ENCODE measurements around the gene TRIM56. TPM values are rescaled to one million over a fixed set of nuclear protein-coding genes. Genes with fewer than 3 reads are reported as not detected.
"Not testable (repeated sequence)": the region's sequence is repeated elsewhere in the genome, so short reads cannot be mapped to it uniquely, and the experiment has no call there.

TRIM56 gene
- total RNA-seq, 1 donor from 2014 or later, result 60.9 TPM

GRCh38 chr7:101120315-101120714, 35.0 kb downstream of the TRIM56 start:
- Histone ChIP-seq H3K4me3 (no peak overlapping the region), H3K27me3 (peaks cover 1% of the 10 kb centered on the region), H3K9me3 (no peaks in the 10 kb centered on the region), H3K4me1 (peaks cover 32% of the 10 kb centered on the region), H3K36me3 (no peaks in the 10 kb centered on the region), H3K27ac (no peak overlapping the region)
- TF ChIP-seq CTCF (IDR thresholded peaks at IDR 0.05), result no peak
- intact Hi-C loops (cut with DNase I), result no loop called here
- ATAC-seq (no peak), DNase-seq (no peak)

GRCh38 chr7:101121631-101121990, 36.3 kb downstream of the TRIM56 start:
- H3K27me3 ChIP-seq; intact Hi-C loops (cut with DNase I); H3K36me3 ChIP-seq; H3K9me3 ChIP-seq; ATAC-seq; DNase-seq: not testable (repeated sequence)
- H3K4me3 ChIP-seq, result peak overlapping the region; percentile 33
- H3K27ac ChIP-seq, result peak overlapping the region; percentile 83
- peaks cover 43% of the 10 kb centered on the region for H3K4me1 ChIP-seq

- ATAC-seq (peak; percentile 42), DNase-seq (peak; percentile 65)
- intact Hi-C loops (cut with DNase I), result no loop called here
- peaks cover 4% of the 10 kb centered on the region for H3K27me3 ChIP-seq
- no peak for TF ChIP-seq CTCF (IDR thresholded peaks at IDR 0.05)
- H3K27ac ChIP-seq, result peak overlapping the region; percentile 83
- H3K36me3 ChIP-seq, result no peaks in the 10 kb centered on the region
- H3K4me1 ChIP-seq, result peaks cover 49% of the 10 kb centered on the region
- peak overlapping the region; percentile 33 for H3K4me3 ChIP-seq
- no peaks in the 10 kb centered on the region for H3K9me3 ChIP-seq
Measured at GRCh38 chr7:101121991-101122932, 37.0 kb downstream of the TRIM56 start.

GRCh38 chr7:101122933-101123702, 37.8 kb downstream of the TRIM56 start:
- DNase-seq, result no peak
- Histone ChIP-seq H3K27me3 (peaks cover 4% of the 10 kb centered on the region), H3K27ac (peak overlapping the region; percentile 83), H3K9me3 (no peaks in the 10 kb centered on the region), H3K4me1 (peaks cover 52% of the 10 kb centered on the region), H3K36me3 (no peaks in the 10 kb centered on the region), H3K4me3 (peak overlapping the region; percentile 33)
- no peak for ATAC-seq
- TF ChIP-seq CTCF (IDR thresholded peaks at IDR 0.05), result no peak
- intact Hi-C loops (cut with DNase I), result no loop called here

DNA sequence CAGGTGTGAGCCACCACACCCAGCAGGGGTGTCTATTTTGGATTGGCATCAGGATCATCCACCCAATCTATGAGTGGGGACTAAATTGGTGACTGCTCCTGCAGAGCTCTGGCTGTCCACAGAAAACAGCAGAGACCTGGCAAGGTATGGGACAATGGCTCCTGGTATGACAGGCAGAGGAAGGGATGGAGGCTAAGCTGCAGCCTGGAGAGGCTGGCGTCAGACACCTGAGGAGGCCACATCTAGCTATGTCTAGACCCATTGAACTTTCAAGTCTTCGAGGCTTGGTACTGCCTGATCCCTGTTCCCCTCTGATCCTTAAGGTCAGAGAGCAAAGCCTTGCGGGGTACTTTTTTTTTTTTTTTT, 38.4 kb downstream of the TRIM56 start:
- Histone ChIP-seq H3K4me3 (no peak overlapping the region), H3K36me3 (no peaks in the 10 kb centered on the region), H3K27ac (peak overlapping the region; percentile 68), H3K9me3 (no peaks in the 10 kb centered on the region), H3K27me3 (peaks cover 4% of the 10 kb centered on the region), H3K4me1 (peaks cover 52% of the 10 kb centered on the region)
- TF ChIP-seq CTCF (IDR thresholded peaks at IDR 0.05), result no peak
- DNase-seq (no peak), ATAC-seq (no peak)
- intact Hi-C loops (cut with DNase I), result no loop called here

Measured in upper lobe of right lung (tissue), 1 donor.